Tibial nerve (tissue), 4 donors: ENCODE measurements around the gene SLC35E1.

Experiments used
- EP300 ChIP-seq, 2 donors: sonication (generic); formaldehyde crosslinking; IDR thresholded peaks; one replicate each; pipeline ENCODE4 v1.6.1; 2017; ENCODE audit warnings: antibody characterized with exemption in 2 of 2, mild to moderate bottlenecking in 1 of 2
- POLR2A ChIP-seq, 2 donors: fragments of 450-650 bp; IDR thresholded peaks; one replicate each; pipeline ENCODE4 v1.6.1; 2017; ENCODE audit warnings: antibody characterized with exemption in 2 of 2, mild to moderate bottlenecking in 2 of 2, moderate library complexity in 2 of 2
- TF ChIP-seq, protein P1 (sequence below), 5 experiments: fragments of 200-600 bp in 3 of 5; fragments of 450-650 bp in 2 of 5; sonication (generic) in 3 of 5; IDR thresholded peaks; one replicate each; pipeline ENCODE4 v1.5.1; 2016 to 2019; ENCODE audit warnings: antibody characterized with exemption in 5 of 5, mild to moderate bottlenecking in 3 of 5, moderate library complexity in 2 of 5

DNA sequence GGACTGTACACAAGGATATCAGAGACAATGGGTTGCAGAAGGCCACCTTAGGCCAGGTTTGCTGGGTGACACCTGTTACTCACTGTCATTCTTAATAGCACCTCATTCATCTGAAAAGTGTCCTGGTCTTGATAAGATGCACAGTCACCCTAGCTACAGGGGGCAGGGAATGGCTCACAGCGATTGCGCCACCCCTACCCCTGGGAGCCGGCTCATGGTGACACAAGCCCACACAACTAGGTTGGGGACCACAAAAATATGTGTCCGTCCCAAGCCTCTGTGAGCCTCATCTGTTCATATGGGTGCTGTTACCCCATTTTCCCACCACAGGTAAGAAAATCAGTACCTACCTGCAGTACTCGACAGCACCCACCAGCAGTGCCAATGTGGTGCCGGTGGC, 32.4 kb upstream of the SLC35E1 start:
- TF ChIP-seq, protein P1, sequence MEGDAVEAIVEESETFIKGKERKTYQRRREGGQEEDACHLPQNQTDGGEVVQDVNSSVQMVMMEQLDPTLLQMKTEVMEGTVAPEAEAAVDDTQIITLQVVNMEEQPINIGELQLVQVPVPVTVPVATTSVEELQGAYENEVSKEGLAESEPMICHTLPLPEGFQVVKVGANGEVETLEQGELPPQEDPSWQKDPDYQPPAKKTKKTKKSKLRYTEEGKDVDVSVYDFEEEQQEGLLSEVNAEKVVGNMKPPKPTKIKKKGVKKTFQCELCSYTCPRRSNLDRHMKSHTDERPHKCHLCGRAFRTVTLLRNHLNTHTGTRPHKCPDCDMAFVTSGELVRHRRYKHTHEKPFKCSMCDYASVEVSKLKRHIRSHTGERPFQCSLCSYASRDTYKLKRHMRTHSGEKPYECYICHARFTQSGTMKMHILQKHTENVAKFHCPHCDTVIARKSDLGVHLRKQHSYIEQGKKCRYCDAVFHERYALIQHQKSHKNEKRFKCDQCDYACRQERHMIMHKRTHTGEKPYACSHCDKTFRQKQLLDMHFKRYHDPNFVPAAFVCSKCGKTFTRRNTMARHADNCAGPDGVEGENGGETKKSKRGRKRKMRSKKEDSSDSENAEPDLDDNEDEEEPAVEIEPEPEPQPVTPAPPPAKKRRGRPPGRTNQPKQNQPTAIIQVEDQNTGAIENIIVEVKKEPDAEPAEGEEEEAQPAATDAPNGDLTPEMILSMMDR (IDR thresholded peaks at IDR 0.05) = no peak
- TF ChIP-seq POLR2A (IDR thresholded peaks at IDR 0.05) = no peak
- no peak for TF ChIP-seq EP300 (IDR thresholded peaks at IDR 0.05)
